Measurements from ENCODE around the gene STIL.

The STIL gene

GRCh38 chr1:47232187-47232874, 81.6 kb downstream of the STIL start, which contains the start of gene TAL1:
TSS of gene TAL1 (minus strand) at chr1:47232225. CDS start at chr1:47225888, 6,337 bp downstream.
- no peak for DNase-seq

- DNase-seq = no peak
Measured at GRCh38 chr1:47231301-47232186, 82.4 kb downstream of the STIL start.

GRCh38 chr1:47230692-47231300, 83.2 kb downstream of the STIL start:
- no peak for DNase-seq

- DNase-seq = no peak
Measured at GRCh38 chr1:47229886-47230691, 83.9 kb downstream of the STIL start.

- no peak for DNase-seq
Measured at GRCh38 chr1:47229031-47229885, 84.7 kb downstream of the STIL start.

GRCh38 chr1:47228644-47229030, 85.3 kb downstream of the STIL start:
- no peak for DNase-seq

- DNase-seq = no peak
Measured at GRCh38 chr1:47227341-47228232, 86.4 kb downstream of the STIL start.

GRCh38 chr1:47226839-47227215, 87.1 kb downstream of the STIL start:
- DNase-seq = no peak

GRCh38 chr1:47226121-47226838, 87.7 kb downstream of the STIL start:
- DNase-seq = no peak

GRCh38 chr1:47225430-47226100, 88.4 kb downstream of the STIL start:
- DNase-seq = no peak

GRCh38 chr1:47224676-47225399, 89.1 kb downstream of the STIL start:
- DNase-seq = no peak

GRCh38 chr1:47223921-47224675, 89.8 kb downstream of the STIL start:
- no peak for DNase-seq

- no peak for DNase-seq
Measured at GRCh38 chr1:47223174-47223920, 90.6 kb downstream of the STIL start.

GRCh38 chr1:47222476-47222875, 91.5 kb downstream of the STIL start:
- DNase-seq = no peak

- no peak for DNase-seq
Measured at GRCh38 chr1:47219590-47220220, 94.2 kb downstream of the STIL start.

- no peak for DNase-seq
Measured at GRCh38 chr1:47219001-47219400, 94.9 kb downstream of the STIL start.

Measured in activated gamma-delta T cell treated with Interleukin-2 at 50 U/mL for 16 hours (primary cell).